Retinal pigment epithelial cell (primary cell): ENCODE data around the gene FAM117B.

Source experiments
- DNase-seq: peaks from one replicate; pipeline ENCODE4 v3.0.0-alpha.2; 2010; ENCODE audit warnings: low read depth
- H3K4me3 ChIP-seq: 2 replicates; pipeline ENCODE4 v1.5.1; 2011; ENCODE audit warnings: mild to moderate bottlenecking, low read length, control low read depth, moderate library complexity
- TF ChIP-seq, protein P1 (sequence below): conservative IDR thresholded peaks from 2 replicates; pipeline ENCODE4 v1.5.1; 2011; ENCODE audit warnings: low read depth, low read length, control low read depth, inconsistent platforms

Gene FAM117B

GRCh38 chr2:202765436-202765835, 130.7 kb downstream of the FAM117B start:
- DNase-seq, result no peak
- H3K4me3 ChIP-seq, result no peak overlapping the region
- TF ChIP-seq, protein P1, sequence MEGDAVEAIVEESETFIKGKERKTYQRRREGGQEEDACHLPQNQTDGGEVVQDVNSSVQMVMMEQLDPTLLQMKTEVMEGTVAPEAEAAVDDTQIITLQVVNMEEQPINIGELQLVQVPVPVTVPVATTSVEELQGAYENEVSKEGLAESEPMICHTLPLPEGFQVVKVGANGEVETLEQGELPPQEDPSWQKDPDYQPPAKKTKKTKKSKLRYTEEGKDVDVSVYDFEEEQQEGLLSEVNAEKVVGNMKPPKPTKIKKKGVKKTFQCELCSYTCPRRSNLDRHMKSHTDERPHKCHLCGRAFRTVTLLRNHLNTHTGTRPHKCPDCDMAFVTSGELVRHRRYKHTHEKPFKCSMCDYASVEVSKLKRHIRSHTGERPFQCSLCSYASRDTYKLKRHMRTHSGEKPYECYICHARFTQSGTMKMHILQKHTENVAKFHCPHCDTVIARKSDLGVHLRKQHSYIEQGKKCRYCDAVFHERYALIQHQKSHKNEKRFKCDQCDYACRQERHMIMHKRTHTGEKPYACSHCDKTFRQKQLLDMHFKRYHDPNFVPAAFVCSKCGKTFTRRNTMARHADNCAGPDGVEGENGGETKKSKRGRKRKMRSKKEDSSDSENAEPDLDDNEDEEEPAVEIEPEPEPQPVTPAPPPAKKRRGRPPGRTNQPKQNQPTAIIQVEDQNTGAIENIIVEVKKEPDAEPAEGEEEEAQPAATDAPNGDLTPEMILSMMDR, result no peak

DNA sequence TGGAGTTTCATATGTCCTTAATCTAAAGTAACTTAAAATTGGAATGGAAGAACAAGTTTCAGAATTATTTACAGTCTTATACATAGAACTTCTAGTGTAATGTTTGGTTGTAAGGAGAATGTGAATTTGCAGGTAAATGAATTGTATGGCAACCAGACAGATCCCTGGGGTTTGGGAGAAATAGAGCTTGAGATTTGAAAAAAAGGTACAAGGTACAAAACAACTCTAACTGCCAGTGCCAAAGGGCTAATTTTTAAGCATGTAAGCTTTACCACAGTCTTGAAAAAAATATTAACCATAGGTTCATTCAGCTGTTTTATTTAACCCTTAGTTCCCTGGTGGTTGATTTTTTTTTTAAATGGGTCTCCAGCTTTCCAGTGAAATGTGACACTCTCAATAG, 133.5 kb downstream of the FAM117B start:
- TF ChIP-seq, protein P1, result no peak
- no peak for DNase-seq
- no peak overlapping the region for H3K4me3 ChIP-seq

DNA sequence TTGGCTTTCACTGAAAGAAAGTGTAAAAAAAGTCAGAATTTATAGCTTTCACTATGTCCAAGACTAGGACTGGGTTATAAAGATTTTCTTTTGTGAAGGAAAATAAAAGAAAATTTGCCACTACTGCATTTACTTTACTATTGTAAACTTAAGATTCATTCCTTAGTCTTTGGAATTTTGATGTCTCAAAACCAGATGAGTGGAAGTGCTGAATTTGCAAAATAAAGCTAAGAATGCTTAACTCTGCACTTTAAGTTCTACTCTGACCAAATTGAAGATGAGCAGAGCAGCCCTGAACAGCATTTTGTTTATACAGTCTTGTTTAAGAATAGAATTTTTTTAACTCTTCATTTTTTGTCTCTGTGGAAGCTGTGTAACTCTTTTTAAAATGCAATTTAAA, 134.4 kb downstream of the FAM117B start:
- no peak overlapping the region for H3K4me3 ChIP-seq
- TF ChIP-seq, protein P1, result no peak
- no peak for DNase-seq

- H3K4me3 ChIP-seq, result no peak overlapping the region
- no peak for DNase-seq
- TF ChIP-seq, protein P1, result no peak
Observed at GRCh38 chr2:202771336-202771735, 136.6 kb downstream of the FAM117B start.

- no peak overlapping the region for H3K4me3 ChIP-seq
- TF ChIP-seq, protein P1, result no peak
- no peak for DNase-seq
Observed at GRCh38 chr2:202771741-202772460, 137.1 kb downstream of the FAM117B start.

GRCh38 chr2:202773301-202773973, 138.7 kb downstream of the FAM117B start:
- no peak overlapping the region for H3K4me3 ChIP-seq
- no peak for DNase-seq
- TF ChIP-seq, protein P1, result no peak

DNA sequence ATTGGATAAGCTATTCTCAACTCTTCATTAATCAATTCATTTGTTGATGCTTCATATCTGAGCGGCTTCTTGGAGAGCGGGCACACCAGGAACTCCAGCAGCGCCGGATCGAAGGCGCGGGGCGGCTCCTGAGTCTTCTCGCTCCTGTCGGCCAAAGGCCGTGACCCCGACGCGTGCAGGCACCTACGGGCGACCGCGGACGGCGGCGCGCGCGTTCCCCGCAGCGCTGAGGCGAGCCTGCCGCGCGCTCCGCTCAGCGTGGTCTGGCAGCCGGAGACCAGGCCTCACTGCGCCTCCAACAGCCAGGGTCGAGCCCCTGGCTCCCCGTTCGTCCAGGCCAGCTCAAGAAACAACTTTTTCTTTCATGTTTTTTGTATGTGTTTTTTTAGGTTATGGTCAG, 139.3 kb downstream of the FAM117B start:
- no peak for DNase-seq
- TF ChIP-seq, protein P1, result no peak

More for the DNA sequence above, 139.3 kb downstream of the FAM117B start:
- no peak overlapping the region for H3K4me3 ChIP-seq
